GM13977 (cell line): ENCODE measurements around the gene COL9A2.

Source experiments
- DNase-seq: peaks from one replicate; pipeline ENCODE4 v3.0.0; 2012; ENCODE audit warnings: low spot score
- CTCF ChIP-seq: IDR thresholded peaks from 2 replicates; pipeline ENCODE4 v1.5.1; 2012; ENCODE audit warnings: mild to moderate bottlenecking, control low read depth; ENCODE audit not compliant: insufficient read depth; ENCODE audit errors: extremely low read depth, missing control alignments
- in situ Hi-C: fragments of 300-500 bp; cut with MboI; formaldehyde crosslinking; loops from one replicate; pipeline ENCODE4 v1.12.0; 2022; ENCODE audit warnings: low sequenced_read_pairs, low pct_unique_long_range_greater_than_20kb, mixed read lengths, inconsistent platforms; ENCODE audit not compliant: unreplicated experiment

The COL9A2 gene

DNA sequence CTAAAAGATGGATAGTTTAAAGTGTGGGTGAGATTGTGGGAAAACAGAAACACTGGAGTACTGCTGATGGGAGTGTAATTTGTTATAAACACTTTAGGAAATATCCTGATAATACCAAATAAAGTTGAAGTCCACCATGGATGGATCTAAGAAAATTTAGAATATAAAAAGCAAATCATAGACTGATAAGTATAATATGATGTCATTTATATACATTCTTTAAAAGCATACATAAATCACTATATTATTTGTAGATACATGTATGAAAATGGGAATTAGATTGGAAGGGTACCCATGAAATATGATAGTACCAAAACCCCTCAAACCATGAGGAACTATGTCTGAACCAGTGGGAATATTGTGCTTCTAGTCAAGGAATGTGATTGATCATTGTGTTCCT lies 51.2 kb downstream of the COL9A2 start:
- DNase-seq: no peak
- TF ChIP-seq CTCF: no peak
- in situ Hi-C loops: no loop called here

DNA sequence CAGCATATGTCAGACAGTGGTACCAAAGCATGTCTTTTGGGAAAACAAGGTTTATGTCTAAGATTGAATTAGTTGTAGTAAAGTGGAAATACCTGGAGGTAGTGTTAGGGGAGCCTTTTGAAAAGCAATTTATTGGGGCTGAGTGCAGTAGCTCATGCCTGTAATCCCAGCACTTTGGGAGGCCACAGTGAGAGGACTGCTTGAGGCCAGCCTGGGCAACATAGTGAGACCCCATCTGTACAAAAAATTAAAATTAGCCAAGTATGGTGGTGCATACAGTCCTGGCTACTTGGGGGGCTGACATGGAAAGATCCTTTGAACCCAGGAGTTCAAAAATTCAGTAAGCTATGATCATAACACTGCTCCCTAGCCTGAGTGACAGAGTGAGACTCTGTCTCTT lies 51.8 kb downstream of the COL9A2 start:
- TF ChIP-seq CTCF: no peak
- DNase-seq: no peak
- in situ Hi-C loops: no loop called here

DNA sequence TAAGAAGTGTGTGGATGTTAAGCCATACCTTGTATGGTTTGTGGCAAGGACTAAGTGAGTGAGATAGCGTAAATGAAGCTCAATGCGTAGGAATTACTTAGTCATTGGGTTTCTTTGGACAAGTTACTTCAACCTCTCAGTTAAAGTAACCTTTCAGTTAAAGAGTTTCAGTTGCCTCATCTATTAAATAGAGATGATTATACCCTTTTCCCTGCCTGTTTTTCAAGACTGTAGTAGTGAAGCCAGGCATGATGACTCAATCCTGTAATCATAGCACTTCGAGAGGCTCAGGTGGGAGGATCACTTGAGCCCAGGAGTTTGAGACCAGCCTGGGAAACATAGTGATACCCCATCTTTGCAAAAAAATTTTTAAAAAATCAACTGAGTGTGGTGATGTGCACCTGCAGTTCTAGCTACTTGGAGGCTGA lies 52.7 kb downstream of the COL9A2 start:
- no peak for TF ChIP-seq CTCF
- no peak for DNase-seq
- in situ Hi-C loops: no loop called here

GRCh38 chr1:40258445-40258769 lies 58.7 kb downstream of the COL9A2 start:
- TF ChIP-seq CTCF: no peak
- in situ Hi-C loops: no loop called here
- DNase-seq: no peak

GRCh38 chr1:40257688-40258444 lies 59.2 kb downstream of the COL9A2 start, which contains the start of gene ZMPSTE24:
ZMPSTE24 (plus strand) TSS chr1:40258236; CDS start chr1:40258272, 36 bp downstream.
- peak; percentile 85 for DNase-seq
- no peak for TF ChIP-seq CTCF
- in situ Hi-C loops: no loop called here

- no peak for TF ChIP-seq CTCF
- in situ Hi-C loops: no loop called here
- DNase-seq: no peak
Observed at GRCh38 chr1:40257313-40257687, 59.8 kb downstream of the COL9A2 start.
